GM19025 (cell line): ENCODE data around the gene CARM1.

Source experiments
- ATAC-seq: cut with Tn5 transposase; IDR thresholded peaks from one replicate; pipeline ENCODE4 v1.9.1; 2021; ENCODE audit warnings: mild to moderate bottlenecking, low read depth, moderate library complexity; ENCODE audit not compliant: unreplicated experiment

CARM1 gene

GRCh38 chr19:10896851-10897526 lies 25.6 kb downstream of the CARM1 start:
- no peak for ATAC-seq

- ATAC-seq = no peak
These were observed 27.3 kb downstream of the CARM1 start for GRCh38 chr19:10898633-10899032.

- no peak for ATAC-seq
These were observed 27.8 kb downstream of the CARM1 start for GRCh38 chr19:10899151-10899653.

- no peak for ATAC-seq
These were observed 36.6 kb downstream of the CARM1 start for GRCh38 chr19:10907925-10908324.

GRCh38 chr19:10908380-10908960 lies 37.1 kb downstream of the CARM1 start:
- no peak for ATAC-seq

- ATAC-seq = no peak
These were observed 40.4 kb downstream of the CARM1 start for GRCh38 chr19:10911579-10912363.

- no peak for ATAC-seq
These were observed 41.3 kb downstream of the CARM1 start for GRCh38 chr19:10912619-10913018.

- ATAC-seq = no peak
These were observed 42.5 kb downstream of the CARM1 start for GRCh38 chr19:10913716-10914340.

- no peak for ATAC-seq
These were observed 44.1 kb downstream of the CARM1 start for GRCh38 chr19:10915130-10916091.

- no peak for ATAC-seq
These were observed 45.2 kb downstream of the CARM1 start for GRCh38 chr19:10916602-10917001.

GRCh38 chr19:10918359-10918758 lies 47.0 kb downstream of the CARM1 start:
- ATAC-seq = no peak

GRCh38 chr19:10919352-10920287 lies 48.3 kb downstream of the CARM1 start:
- ATAC-seq = no peak

GRCh38 chr19:10920288-10920655 lies 48.9 kb downstream of the CARM1 start:
- no peak for ATAC-seq

GRCh38 chr19:10920781-10921180 lies 49.4 kb downstream of the CARM1 start:
- ATAC-seq = no peak

GRCh38 chr19:10921199-10921909 lies 50.0 kb downstream of the CARM1 start:
- ATAC-seq = no peak

GRCh38 chr19:10921910-10922637 lies 50.7 kb downstream of the CARM1 start:
- no peak for ATAC-seq

GRCh38 chr19:10922638-10923014 lies 51.3 kb downstream of the CARM1 start:
- no peak for ATAC-seq
